Progenitor cell of endocrine pancreas (in vitro differentiated cells): ENCODE data around the gene CAPS. TPM values are rescaled to one million over a fixed set of nuclear protein-coding genes. Genes with fewer than 3 reads are reported as not detected.
A peak's percentile ranks its signal among the peaks of the same experiment; 100 is the strongest.
"Not testable (repeated sequence)": the region's sequence is repeated elsewhere in the genome, so short reads cannot be mapped to it uniquely, and the experiment has no call there.

Source experiments
- DNase-seq: peaks from one replicate; pipeline ENCODE4 v3.0.0; 2021; ENCODE audit warnings: low spot score; ENCODE audit not compliant: unreplicated experiment
- H3K27ac Mint-ChIP-seq: 2 replicates; pipeline ENCODE4 v1.8.0; 2021; ENCODE audit warnings: mild to moderate bottlenecking, moderate library complexity, mixed read lengths
- H3K27me3 Mint-ChIP-seq: 2 replicates; pipeline ENCODE4 v1.8.0; 2021; ENCODE audit warnings: mixed read lengths
- H3K36me3 Mint-ChIP-seq: 2 replicates; pipeline ENCODE4 v1.8.0; 2022; ENCODE audit warnings: mixed read lengths; ENCODE audit not compliant: insufficient read depth
- H3K4me1 Mint-ChIP-seq: 2 replicates; pipeline ENCODE4 v1.8.0; 2021; ENCODE audit warnings: low read depth, mixed read lengths
- H3K4me3 Mint-ChIP-seq: 2 replicates; pipeline ENCODE4 v1.8.0; 2021; ENCODE audit warnings: low read depth, mild to moderate bottlenecking, moderate library complexity, mixed read lengths
- H3K9me3 Mint-ChIP-seq: 2 replicates; pipeline ENCODE4 v1.8.0; 2021; ENCODE audit warnings: low read depth, mixed read lengths
- total RNA-seq: library from RNA; stranded (reverse); gene quantifications from 2 replicates; pipeline ENCODE4 v1.2.1, GENCODE V29; 2021
- TF ChIP-seq, protein P1 (sequence below): fragments of 200-600 bp; sonication (generic); IDR thresholded peaks from one replicate; pipeline ENCODE4 v1.5.0; 2021; ENCODE audit warnings: antibody characterized with exemption, mild to moderate bottlenecking; ENCODE audit not compliant: unreplicated experiment

Gene CAPS
- total RNA-seq, 1 donor from 2014 or later: 22.5 TPM

DNA sequence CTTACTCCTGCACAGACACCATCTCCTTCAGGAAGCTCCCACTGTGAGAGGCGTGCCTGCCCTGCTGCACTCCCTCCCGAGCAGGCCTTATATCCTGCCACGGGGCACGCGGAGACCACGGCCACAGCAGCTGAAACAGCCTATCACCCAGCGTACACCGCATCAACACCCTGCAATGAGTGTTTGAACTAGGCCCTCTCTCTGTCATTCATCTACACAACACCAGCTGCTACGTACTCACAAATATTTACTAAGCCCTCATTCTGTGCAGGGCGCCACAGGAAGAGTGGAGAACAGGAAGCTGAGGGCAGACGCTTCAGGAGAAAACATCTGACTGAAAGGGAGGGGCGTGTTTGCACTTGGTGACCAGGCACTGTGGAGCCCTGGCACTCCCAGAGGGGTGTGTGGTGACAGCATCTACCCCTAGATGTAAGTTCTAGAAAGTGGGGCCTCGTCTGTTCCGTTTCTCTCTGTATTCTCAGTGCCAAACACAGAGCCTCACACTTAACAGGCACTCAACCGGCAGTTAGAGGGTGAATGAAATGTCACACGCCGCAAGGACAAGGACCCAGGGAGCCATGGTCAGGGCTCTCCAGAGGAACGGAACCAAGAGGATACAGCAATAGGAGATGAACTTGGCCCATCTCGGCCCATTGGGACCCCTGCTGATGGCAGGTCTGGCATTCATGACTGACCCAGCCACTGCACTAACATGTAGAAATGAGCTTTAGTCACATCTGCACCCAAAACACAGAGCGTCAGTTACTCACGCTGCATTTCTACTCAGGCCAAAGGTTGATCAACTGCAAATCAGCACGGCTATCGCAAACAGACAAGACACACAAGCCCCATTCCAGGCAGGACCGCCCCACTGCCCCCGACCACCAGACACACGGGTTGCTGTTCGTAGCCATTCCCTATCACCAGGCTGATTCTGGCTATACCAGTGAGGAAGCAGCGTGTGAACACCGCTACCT lies 48.2 kb downstream of the CAPS start:
- H3K27ac Mint-ChIP-seq: peak overlapping the region; percentile 94
- DNase-seq: peak; percentile 27
- H3K4me3 Mint-ChIP-seq: peak overlapping the region; percentile 29
- H3K36me3 Mint-ChIP-seq: no peaks in the 10 kb centered on the region
- TF ChIP-seq, protein P1, sequence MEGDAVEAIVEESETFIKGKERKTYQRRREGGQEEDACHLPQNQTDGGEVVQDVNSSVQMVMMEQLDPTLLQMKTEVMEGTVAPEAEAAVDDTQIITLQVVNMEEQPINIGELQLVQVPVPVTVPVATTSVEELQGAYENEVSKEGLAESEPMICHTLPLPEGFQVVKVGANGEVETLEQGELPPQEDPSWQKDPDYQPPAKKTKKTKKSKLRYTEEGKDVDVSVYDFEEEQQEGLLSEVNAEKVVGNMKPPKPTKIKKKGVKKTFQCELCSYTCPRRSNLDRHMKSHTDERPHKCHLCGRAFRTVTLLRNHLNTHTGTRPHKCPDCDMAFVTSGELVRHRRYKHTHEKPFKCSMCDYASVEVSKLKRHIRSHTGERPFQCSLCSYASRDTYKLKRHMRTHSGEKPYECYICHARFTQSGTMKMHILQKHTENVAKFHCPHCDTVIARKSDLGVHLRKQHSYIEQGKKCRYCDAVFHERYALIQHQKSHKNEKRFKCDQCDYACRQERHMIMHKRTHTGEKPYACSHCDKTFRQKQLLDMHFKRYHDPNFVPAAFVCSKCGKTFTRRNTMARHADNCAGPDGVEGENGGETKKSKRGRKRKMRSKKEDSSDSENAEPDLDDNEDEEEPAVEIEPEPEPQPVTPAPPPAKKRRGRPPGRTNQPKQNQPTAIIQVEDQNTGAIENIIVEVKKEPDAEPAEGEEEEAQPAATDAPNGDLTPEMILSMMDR: no peak
- H3K9me3 Mint-ChIP-seq: no peaks in the 10 kb centered on the region
- no peaks in the 10 kb centered on the region for H3K27me3 Mint-ChIP-seq
- H3K4me1 Mint-ChIP-seq: peaks cover 66% of the 10 kb centered on the region

DNA sequence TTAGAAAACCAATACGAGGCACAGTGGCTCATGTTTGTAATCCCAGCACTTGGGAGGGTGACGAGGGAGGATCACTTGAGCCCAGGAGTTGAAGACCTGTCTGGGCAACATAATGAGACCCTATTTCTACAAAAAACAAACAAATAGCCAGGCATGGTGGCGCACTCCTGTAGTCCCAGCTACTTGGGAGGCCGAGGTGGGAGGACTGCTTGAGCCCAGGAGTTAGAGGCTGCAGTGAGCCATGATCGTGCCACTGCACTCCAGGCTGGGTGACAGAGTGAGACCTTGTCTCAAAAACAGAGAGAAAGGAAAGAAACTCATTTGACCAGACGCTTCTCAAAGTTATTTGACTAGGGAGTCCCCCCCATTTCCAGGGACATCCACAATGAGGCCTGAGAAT lies 49.2 kb downstream of the CAPS start:
- not testable (repeated sequence) for H3K9me3 Mint-ChIP-seq, H3K4me3 Mint-ChIP-seq, H3K36me3 Mint-ChIP-seq, DNase-seq, H3K27me3 Mint-ChIP-seq
- Mint-ChIP-seq H3K4me1 (peaks cover 63% of the 10 kb centered on the region), H3K27ac (peak overlapping the region; percentile 94)

DNA sequence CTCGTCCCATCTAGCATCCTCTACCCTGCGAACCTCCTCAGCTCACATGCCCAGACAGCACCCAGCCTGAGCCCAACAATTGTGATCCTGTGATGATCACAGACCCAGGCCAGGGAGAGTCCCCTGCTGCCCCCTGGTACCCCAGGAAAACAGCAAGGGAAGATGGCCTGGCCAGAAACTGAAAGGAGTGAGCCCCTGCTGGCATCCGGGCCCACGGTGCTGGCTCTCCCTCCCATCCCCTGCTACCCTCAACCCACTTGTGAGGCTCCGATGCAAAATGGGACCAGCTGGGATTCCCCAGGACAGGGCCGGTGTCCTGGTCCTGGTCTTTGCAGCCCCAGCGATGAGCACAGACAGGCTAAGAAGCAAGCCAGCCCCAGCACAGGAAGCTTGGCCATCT lies 49.8 kb downstream of the CAPS start:
- Mint-ChIP-seq H3K9me3 (no peaks in the 10 kb centered on the region), H3K27me3 (no peaks in the 10 kb centered on the region), H3K27ac (peak overlapping the region; percentile 94), H3K36me3 (no peaks in the 10 kb centered on the region), H3K4me1 (peaks cover 68% of the 10 kb centered on the region), H3K4me3 (no peak overlapping the region)
- TF ChIP-seq, protein P1: no peak
- no peak for DNase-seq

DNA sequence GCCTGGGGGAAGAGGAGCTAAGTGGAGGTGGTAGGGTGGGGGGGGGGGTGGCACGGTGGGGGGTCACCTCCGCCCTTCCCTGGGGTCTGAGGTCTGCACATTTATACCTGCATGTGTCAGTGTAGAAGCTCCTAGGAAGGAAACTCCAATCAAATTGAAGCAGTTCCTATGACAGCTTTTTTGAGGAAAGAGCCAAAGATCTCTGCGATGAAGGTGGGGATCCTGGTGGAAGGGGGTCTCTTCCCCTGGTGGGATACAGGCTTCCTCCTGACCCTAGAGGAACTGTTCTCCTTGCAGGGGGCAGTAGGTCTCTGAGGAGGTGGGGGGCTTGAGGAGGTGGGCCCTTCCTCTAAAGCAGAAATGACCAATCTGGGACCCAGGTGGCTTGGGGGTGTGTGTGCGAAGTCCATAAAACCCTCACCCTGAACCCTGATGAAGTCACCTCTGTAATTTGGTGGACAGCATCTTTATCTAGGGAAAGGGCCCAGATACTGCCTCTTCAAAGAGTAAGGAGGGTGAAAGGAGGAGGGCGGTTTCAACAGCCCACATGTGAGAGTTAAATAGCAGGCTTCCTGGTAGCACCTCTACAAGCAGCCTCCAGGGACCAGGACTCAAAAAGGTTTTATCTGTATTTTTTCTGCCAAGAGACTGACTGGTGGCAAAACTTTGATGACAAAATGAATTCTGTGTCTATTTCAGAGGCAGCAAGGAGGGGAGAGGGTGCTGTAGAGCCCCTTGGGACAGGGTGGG lies 50.9 kb downstream of the CAPS start:
- TF ChIP-seq, protein P1: no peak
- Mint-ChIP-seq H3K4me3 (no peak overlapping the region), H3K4me1 (peaks cover 62% of the 10 kb centered on the region), H3K9me3 (no peaks in the 10 kb centered on the region), H3K27ac (no peak overlapping the region), H3K27me3 (no peaks in the 10 kb centered on the region), H3K36me3 (no peaks in the 10 kb centered on the region)
- no peak for DNase-seq

Other genes with a start within 250 kb of the CAPS start
- gene MICOS13, start 233.7 kb upstream of the CAPS start, total RNA-seq: 28.1 and 29.7 TPM in 2 replicates
- gene HSD11B1L, start 233.2 kb upstream of the CAPS start, total RNA-seq: 20.1 and 21.1 TPM in 2 replicates
- 720 and 727 TPM in 2 replicates for gene RPL36, start 224.0 kb upstream of the CAPS start, total RNA-seq
- gene LONP1, start 194.1 kb upstream of the CAPS start, total RNA-seq: 56.1 and 61.7 TPM in 2 replicates
- not detected in 2 replicates for gene CATSPERD, start 193.6 kb upstream of the CAPS start, total RNA-seq
- 5.8 and 5.9 TPM in 2 replicates for gene PRR22, start 129.5 kb upstream of the CAPS start, total RNA-seq
- 42.6 and 43.1 TPM in 2 replicates for gene DUS3L, start 123.1 kb upstream of the CAPS start, total RNA-seq
- gene NRTN, start 109.2 kb upstream of the CAPS start, total RNA-seq: 1.9 and 2.1 TPM in 2 replicates
- gene FUT6, start 74.6 kb upstream of the CAPS start, total RNA-seq: not detected in 2 replicates
- not detected in 2 replicates for gene FUT3, start 62.8 kb upstream of the CAPS start, total RNA-seq
- gene FUT5, start 43.7 kb upstream of the CAPS start, total RNA-seq: not detected in 2 replicates
- 210 and 217 TPM in 2 replicates for gene NDUFA11, start 10.5 kb upstream of the CAPS start, total RNA-seq
- gene VMAC, start 9.4 kb upstream of the CAPS start, total RNA-seq: 13.9 and 15.2 TPM in 2 replicates
- gene RANBP3, start 63.9 kb downstream of the CAPS start, total RNA-seq: 99.9 and 106 TPM in 2 replicates
- 24.2 and 24.8 TPM in 2 replicates for gene RFX2, start 196.2 kb downstream of the CAPS start, total RNA-seq
- gene ACSBG2, start 221.4 kb downstream of the CAPS start, total RNA-seq: not detected in 2 replicates